Eye (tissue), 1 donor: ENCODE measurements around the gene SERPINA3.
"Not testable (repeated sequence)": the region's sequence is repeated elsewhere in the genome, so short reads cannot be mapped to it uniquely, and the experiment has no call there.

Source experiments
- DNase-seq: peaks from one replicate; pipeline ENCODE4 v3.0.0-alpha.2; 2015

The SERPINA3 gene

DNA sequence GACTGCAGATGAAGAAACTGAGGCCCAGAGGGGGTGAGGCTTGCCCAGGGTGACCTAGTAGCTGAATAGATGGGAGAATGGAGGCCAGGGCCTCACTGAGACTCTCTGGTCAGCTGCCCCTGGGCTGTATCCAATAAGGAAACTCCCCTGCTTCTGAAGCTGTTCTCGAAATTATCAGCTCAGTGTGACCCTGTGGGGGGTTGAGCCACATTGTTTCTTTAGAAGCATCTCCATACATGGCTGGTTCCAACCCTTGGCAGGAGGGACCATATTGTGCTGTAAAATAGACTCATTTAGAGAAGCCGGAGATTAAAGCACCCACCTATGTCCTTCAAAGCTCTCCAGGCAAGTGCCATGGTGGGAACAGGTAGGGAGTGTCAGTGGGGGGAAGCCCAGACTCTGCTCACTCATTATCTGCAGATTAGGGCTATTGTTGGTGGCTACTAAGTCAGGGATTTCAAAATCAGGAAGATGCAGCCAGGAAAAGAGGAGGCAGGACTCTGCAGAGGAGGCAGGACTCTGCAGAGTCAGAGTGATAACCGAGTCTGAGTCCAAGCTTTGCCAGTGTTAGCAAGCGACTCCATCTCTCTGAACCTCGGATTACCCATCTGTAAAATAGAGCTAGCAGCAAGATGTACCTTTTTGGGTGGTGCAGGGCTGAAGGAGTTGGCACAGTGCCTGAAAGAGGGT is 27.5 kb upstream of the SERPINA3 start:
- no peak for DNase-seq

DNA sequence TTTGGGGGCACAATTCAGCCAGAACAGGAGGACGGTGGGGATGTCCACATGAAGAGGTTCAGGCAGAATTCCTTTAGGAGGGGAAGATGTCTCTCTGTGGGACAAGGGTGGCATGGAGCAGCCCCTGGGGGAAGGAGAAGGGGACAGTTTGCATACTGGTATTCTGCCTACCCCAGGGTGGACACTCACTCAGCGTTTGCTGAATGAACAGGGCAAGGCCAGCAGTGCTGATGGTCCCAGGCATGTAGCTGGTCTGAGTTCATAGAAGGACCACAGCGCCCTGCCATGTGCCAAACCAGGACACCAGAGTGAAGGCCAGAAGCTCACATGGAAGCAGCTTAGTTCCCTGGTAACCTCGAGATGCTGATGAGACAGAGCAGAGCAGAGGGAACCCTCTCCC is 25.6 kb upstream of the SERPINA3 start:
- DNase-seq, result no peak

- DNase-seq, result no peak
Measured at GRCh38 chr14:94588311-94588710, 23.9 kb upstream of the SERPINA3 start.

GRCh38 chr14:94591073-94591472 is 21.1 kb upstream of the SERPINA3 start:
- DNase-seq, result no peak

- DNase-seq, result no peak
Measured at GRCh38 chr14:94591871-94592270, 20.3 kb upstream of the SERPINA3 start.

GRCh38 chr14:94592457-94592856 is 19.7 kb upstream of the SERPINA3 start:
- DNase-seq, result no peak

DNA sequence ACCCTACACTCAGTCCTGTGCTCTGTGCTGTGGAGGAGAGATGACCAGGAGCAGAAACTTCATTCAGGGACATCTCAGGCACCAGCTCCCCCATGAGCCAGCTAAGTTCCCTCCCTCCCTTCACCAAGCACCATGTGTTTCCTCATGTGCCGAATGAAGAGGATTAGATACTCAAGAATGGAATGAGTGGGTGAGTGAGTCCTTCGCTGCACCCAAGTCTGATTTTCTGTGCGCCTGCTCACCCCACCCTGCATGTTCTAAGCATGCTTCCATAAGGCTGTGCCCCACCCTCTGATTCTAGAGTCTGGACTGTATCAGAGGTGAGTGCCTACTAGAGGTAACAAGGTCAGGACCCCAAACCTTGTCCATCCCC is 18.8 kb upstream of the SERPINA3 start:
- DNase-seq, result no peak

- no peak for DNase-seq
Measured at GRCh38 chr14:94593749-94594431, 18.3 kb upstream of the SERPINA3 start.

- DNase-seq, result no peak
Measured at GRCh38 chr14:94594441-94594840, 17.8 kb upstream of the SERPINA3 start.

DNA sequence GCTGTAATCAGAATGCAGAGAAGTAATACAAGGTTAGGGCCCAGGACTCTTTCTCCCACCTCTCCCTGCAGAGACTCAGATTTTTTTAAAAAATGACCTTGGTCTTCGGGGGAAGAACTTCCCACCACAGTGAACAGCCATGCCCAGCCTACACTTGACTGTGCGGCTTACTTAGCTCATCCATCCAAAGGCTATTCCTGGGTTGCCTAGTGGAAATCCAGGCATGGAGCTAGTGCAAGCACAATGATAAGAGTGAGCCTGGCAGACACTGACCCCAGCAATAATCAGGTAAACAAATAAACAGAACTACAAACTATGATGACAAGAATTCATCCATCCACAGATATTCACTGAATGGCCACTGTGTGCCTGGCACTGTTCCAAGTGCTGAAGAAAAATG is 16.3 kb upstream of the SERPINA3 start:
- DNase-seq, result no peak

DNA sequence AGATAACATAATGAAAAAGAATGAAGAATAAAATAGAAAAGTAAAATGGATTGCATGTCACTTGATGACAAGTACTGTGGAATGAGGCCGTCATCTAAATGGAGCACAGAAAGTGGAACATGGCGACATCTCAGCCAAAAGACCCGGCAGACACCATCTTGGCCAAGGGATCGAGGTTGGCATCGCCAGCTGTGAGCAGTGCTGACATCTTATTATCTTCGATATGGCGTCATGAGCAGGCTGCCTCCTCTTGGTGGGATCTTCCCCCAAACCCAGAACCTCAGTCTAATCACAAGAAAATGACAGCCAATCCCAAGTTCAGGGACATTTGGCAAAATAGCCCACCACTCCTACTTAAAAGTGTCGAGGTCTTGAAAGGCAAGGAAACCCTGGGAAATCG is 15.8 kb upstream of the SERPINA3 start:
- DNase-seq, result no peak

DNA sequence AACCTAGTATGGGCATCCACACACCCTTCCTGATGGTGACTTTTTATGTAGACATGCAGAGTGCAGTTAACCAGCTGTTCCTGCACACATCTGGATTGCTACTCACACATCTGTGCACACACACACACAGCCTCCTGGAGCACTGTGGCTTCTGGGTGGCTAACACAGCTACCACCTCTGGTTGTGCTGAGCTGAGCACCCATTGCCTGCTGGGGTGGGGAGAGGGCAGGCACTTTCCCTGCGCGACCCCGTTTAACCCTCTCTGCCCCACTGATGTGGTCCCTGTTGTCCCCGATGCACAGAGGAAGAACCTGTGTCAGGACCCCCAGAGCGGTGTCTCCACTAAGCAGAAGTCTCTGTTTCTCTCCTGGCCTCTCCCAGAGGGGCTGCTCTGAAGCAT is 14.4 kb upstream of the SERPINA3 start:
- DNase-seq, result no peak

- DNase-seq, result no peak
Measured at GRCh38 chr14:94598506-94598815, 13.7 kb upstream of the SERPINA3 start.

DNA sequence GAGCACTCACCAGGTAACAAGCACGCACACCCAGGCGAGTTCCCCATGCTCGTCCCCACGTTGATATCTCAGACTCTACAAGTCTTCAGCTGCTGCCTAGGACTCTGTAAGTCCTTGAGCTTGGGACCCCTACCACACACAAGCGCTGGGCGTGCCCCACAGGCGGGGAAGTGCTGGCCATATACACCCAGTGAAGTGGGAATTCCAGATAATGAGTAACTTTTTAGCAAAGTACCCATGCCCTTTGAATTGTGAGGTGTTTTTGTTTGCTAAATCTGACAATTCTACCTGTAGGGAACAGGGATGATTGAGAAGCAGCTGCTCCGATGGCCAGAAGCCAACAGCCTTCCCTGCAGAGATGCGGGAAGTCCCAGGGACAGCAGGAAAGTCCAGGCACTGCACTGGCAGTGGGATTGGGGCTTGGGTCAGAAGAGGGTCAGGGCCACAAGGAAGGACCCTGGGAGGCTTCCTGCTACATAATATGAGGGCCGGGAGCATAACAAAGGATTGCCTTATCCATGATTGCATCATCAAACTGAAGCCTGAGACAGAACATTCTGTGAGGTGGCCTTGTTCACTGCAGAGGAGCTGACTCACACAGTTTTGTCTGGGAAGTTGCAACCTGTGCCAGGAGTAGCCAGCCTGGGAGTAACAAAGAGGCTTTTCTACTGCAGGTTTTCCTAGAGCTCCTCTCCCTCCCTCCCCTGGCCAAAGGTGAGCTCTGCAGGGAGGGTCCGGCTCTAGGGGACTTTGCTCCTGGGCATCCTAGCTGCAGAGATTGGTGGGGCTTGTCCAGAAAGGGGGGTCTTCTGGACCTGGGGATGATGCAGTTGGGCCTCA is 13.2 kb upstream of the SERPINA3 start:
- peak; percentile 63 for DNase-seq

- no peak for DNase-seq
Measured at GRCh38 chr14:94599656-94600004, 12.6 kb upstream of the SERPINA3 start.

DNA sequence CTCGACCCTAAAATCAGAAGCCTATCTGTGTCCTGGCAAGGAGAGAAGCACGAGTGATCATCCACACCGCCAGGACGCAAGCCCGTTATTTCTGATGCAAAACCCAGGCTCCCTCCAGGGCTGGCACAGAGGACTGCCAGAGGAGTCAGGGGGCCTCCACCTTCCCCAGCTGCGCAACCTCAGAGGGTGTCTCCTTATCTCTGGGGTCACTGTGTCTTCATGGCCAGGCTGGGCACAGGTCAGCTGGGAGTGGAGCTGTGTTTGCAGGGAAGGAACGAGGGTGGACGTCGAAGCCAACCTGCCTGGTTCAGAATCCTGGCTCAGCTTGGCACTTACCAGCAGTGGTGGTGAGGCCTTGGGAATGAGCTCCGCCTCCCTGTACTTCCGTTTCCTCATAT is 12.0 kb upstream of the SERPINA3 start:
- DNase-seq, result no peak

DNA sequence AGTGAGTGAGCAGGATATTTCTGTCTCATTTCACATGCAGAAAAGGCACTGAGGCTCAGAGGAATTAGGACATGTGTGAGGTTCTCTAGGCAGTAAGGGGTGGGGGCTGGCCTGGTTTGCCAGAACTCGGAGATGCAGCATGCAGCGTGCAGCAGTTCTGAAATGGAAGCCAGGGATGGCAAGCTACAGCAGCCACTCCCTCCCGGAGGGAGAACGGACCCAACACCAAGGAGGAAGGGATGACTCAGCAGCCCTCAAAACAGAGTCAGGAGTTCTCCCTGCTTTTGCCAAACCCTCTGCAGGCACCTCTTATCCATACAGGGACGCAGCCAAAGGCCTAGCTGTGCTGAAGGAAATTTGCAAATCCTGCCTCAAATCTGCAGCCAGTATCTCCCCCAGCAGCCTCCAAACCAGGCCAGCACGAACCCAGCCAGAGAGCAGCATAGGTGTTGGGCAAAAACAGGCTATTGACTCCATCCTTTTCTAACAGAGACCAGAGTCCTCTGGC is 10.3 kb upstream of the SERPINA3 start:
- DNase-seq, result peak; percentile 26

DNA sequence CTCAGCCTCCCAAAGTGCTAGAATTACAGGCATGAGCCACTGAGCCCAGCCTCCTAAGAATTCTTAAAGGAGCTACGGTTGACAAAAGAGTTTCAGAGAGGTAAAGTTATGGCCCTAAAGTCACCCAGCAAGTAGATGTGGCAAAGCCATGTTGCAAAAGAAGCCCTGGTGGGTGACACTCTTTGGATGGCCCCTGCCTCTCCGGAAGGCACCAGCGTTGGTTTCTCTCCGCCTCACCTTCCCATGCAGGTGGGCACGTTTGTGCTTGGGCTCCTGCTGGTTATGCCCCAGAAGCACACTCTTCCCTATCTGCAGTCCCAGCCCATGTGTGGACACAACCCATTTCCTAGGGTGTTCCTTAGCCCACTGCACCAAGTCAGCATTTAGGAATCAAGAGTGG is 9.5 kb upstream of the SERPINA3 start:
- no peak for DNase-seq

GRCh38 chr14:94605361-94605760 is 6.8 kb upstream of the SERPINA3 start:
- no peak for DNase-seq

- not testable (repeated sequence) for DNase-seq
Measured at GRCh38 chr14:94608966-94609365, 3.2 kb upstream of the SERPINA3 start.

DNA sequence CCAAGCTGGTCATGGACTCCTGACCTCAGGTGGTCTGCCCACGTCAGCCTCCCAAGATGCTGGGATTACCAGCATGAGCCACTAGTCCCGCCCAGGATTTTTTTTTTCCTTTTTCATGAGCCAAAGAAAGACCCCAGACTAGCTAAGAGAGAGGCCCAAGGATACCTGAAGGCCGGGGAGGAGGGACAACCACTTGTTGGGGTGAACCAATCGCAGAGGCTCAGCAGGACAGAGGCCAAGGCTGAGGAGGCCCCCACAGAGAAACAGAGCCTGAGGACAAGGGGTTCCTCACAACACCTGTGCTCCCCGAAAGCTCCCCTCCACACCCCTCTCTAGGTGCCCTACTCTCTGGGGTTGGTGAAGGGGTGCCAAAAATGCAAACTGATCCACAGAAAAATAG is 1.0 kb upstream of the SERPINA3 start:
- DNase-seq, result no peak

- no peak for DNase-seq
Measured at GRCh38 chr14:94612580-94613554, 676 bp downstream of the SERPINA3 start.
